Tibial nerve (tissue), 4 donors: ENCODE data around the gene FCHSD2.

Experiments used
- CTCF ChIP-seq, 5 experiments: fragments of 200-600 bp in 3 of 5; fragments of 450-650 bp in 2 of 5; sonication (generic) in 3 of 5; IDR thresholded peaks; one replicate each; pipeline ENCODE4 v1.5.1; 2016 to 2019; ENCODE audit warnings: antibody characterized with exemption in 5 of 5, mild to moderate bottlenecking in 3 of 5, moderate library complexity in 2 of 5
- EP300 ChIP-seq, 2 donors: sonication (generic); formaldehyde crosslinking; IDR thresholded peaks; one replicate each; pipeline ENCODE4 v1.6.1; 2017; ENCODE audit warnings: antibody characterized with exemption in 2 of 2, mild to moderate bottlenecking in 1 of 2
- POLR2A ChIP-seq, 2 donors: fragments of 450-650 bp; IDR thresholded peaks; one replicate each; pipeline ENCODE4 v1.6.1; 2017; ENCODE audit warnings: antibody characterized with exemption in 2 of 2, mild to moderate bottlenecking in 2 of 2, moderate library complexity in 2 of 2

GRCh38 chr11:72871119-72871518, 271.0 kb downstream of the FCHSD2 start:
- no peak for TF ChIP-seq EP300 (IDR thresholded peaks at IDR 0.05)
- TF ChIP-seq CTCF (IDR thresholded peaks at IDR 0.05): no peak
- no peak for TF ChIP-seq POLR2A (IDR thresholded peaks at IDR 0.05)
